HL-60 (cell line): ENCODE measurements around the gene ZBTB3.

Experiments used
- DNase-seq, 2 experiments: peaks; one replicate each; pipeline ENCODE4 v3.0.0-alpha.2; 2010 to 2020; ENCODE audit warnings: low read depth in 1 of 2, low spot score in 1 of 2
- H3K27ac ChIP-seq: fragments of 250-450 bp; sonication (Bioruptor Pico); replicated peaks from 2 replicates; pipeline ENCODE4 v1.5.1; 2020; ENCODE audit warnings: mild to moderate bottlenecking, moderate library complexity
- H3K27me3 ChIP-seq: fragments of 250-450 bp; sonication (Bioruptor Pico); 2 replicates; pipeline ENCODE4 v1.5.1; 2021; ENCODE audit warnings: mild to moderate bottlenecking, moderate library complexity; ENCODE audit not compliant: insufficient read depth, poor library complexity, severe bottlenecking
- H3K4me3 ChIP-seq: replicated peaks from 2 replicates; pipeline ENCODE4 v1.5.1; 2011; ENCODE audit warnings: mild to moderate bottlenecking, control low read depth, low read length; ENCODE audit not compliant: insufficient read depth
- GABPA ChIP-seq: IDR thresholded peaks from 2 replicates; pipeline ENCODE4 v1.6.1; 2012; ENCODE audit warnings: low read depth
- POLR2AphosphoS5 ChIP-seq: IDR thresholded peaks from 2 replicates; pipeline ENCODE4 v1.6.1; 2012; ENCODE audit warnings: low read depth
- SPI1 ChIP-seq: IDR thresholded peaks from 2 replicates; pipeline ENCODE4 v1.6.1; 2012; ENCODE audit warnings: low read depth, mild to moderate bottlenecking, borderline replicate concordance
- TF ChIP-seq, protein P1 (sequence below): IDR thresholded peaks from one replicate; pipeline ENCODE4 v1.5.1; 2011; ENCODE audit warnings: low read length, control low read depth, inconsistent platforms; ENCODE audit not compliant: insufficient read depth
- TF ChIP-seq, protein P2 (sequence below): IDR thresholded peaks from 2 replicates; pipeline ENCODE4 v1.6.1; 2012; ENCODE audit warnings: low read depth; ENCODE audit not compliant: insufficient replicate concordance

Gene ZBTB3

DNA sequence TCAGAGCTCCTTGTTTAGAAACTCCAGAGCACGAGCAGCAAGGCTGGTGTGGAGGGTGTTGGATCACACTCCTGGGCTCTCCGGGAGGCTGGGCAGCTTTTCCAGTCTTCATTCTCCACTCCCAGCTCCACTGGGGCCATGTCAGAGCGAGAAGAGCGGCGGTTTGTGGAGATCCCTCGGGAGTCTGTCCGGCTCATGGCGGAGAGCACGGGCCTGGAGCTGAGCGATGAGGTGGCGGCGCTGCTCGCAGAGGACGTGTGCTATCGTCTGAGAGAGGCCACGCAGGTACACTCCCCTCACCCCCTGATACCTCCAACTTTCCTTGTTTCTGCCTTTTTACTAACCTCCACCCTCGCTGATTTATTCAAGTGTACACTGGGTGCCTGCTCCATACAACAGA, 21.7 kb upstream of the ZBTB3 start:
- no peak for DNase-seq
- peak overlapping the region; percentile 51; the same call in 1 of the 2 replicates for H3K27ac ChIP-seq
- H3K4me3 ChIP-seq = no peak overlapping the region
- H3K27me3 ChIP-seq = no peaks in the 10 kb centered on the region
- TF ChIP-seq POLR2AphosphoS5 (no peak), SPI1 (no peak), GABPA (no peak)
- TF ChIP-seq, protein P1, sequence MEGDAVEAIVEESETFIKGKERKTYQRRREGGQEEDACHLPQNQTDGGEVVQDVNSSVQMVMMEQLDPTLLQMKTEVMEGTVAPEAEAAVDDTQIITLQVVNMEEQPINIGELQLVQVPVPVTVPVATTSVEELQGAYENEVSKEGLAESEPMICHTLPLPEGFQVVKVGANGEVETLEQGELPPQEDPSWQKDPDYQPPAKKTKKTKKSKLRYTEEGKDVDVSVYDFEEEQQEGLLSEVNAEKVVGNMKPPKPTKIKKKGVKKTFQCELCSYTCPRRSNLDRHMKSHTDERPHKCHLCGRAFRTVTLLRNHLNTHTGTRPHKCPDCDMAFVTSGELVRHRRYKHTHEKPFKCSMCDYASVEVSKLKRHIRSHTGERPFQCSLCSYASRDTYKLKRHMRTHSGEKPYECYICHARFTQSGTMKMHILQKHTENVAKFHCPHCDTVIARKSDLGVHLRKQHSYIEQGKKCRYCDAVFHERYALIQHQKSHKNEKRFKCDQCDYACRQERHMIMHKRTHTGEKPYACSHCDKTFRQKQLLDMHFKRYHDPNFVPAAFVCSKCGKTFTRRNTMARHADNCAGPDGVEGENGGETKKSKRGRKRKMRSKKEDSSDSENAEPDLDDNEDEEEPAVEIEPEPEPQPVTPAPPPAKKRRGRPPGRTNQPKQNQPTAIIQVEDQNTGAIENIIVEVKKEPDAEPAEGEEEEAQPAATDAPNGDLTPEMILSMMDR = no peak
- TF ChIP-seq, protein P2, sequence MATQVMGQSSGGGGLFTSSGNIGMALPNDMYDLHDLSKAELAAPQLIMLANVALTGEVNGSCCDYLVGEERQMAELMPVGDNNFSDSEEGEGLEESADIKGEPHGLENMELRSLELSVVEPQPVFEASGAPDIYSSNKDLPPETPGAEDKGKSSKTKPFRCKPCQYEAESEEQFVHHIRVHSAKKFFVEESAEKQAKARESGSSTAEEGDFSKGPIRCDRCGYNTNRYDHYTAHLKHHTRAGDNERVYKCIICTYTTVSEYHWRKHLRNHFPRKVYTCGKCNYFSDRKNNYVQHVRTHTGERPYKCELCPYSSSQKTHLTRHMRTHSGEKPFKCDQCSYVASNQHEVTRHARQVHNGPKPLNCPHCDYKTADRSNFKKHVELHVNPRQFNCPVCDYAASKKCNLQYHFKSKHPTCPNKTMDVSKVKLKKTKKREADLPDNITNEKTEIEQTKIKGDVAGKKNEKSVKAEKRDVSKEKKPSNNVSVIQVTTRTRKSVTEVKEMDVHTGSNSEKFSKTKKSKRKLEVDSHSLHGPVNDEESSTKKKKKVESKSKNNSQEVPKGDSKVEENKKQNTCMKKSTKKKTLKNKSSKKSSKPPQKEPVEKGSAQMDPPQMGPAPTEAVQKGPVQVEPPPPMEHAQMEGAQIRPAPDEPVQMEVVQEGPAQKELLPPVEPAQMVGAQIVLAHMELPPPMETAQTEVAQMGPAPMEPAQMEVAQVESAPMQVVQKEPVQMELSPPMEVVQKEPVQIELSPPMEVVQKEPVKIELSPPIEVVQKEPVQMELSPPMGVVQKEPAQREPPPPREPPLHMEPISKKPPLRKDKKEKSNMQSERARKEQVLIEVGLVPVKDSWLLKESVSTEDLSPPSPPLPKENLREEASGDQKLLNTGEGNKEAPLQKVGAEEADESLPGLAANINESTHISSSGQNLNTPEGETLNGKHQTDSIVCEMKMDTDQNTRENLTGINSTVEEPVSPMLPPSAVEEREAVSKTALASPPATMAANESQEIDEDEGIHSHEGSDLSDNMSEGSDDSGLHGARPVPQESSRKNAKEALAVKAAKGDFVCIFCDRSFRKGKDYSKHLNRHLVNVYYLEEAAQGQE = no peak

DNA sequence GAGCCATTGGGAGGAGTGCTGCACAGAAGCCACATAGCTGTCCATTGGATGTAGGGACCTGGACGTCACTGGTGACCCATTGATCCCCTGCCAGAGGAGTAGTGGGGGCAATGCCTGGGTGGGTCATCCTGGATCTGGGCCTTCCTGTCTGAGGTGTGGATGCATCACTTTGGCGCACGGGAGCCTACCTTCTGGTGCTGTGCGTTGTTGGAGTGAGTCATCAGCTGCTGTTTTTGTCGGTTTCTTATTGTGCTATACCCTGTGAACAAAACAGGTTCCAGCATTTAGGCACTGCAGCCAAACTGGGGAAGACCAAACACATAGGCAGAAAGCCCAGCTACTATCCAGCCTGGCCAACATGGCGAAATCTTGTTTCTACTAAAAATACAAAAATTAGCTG, 20.4 kb upstream of the ZBTB3 start:
- DNase-seq = no peak
- H3K27ac ChIP-seq = peak overlapping the region; percentile 51; the same call in 1 of the 2 replicates
- no peaks in the 10 kb centered on the region for H3K27me3 ChIP-seq
- no peak overlapping the region for H3K4me3 ChIP-seq
- TF ChIP-seq, protein P1 = no peak
- TF ChIP-seq GABPA (no peak), POLR2AphosphoS5 (no peak), SPI1 (no peak)
- TF ChIP-seq, protein P2 = no peak

DNA sequence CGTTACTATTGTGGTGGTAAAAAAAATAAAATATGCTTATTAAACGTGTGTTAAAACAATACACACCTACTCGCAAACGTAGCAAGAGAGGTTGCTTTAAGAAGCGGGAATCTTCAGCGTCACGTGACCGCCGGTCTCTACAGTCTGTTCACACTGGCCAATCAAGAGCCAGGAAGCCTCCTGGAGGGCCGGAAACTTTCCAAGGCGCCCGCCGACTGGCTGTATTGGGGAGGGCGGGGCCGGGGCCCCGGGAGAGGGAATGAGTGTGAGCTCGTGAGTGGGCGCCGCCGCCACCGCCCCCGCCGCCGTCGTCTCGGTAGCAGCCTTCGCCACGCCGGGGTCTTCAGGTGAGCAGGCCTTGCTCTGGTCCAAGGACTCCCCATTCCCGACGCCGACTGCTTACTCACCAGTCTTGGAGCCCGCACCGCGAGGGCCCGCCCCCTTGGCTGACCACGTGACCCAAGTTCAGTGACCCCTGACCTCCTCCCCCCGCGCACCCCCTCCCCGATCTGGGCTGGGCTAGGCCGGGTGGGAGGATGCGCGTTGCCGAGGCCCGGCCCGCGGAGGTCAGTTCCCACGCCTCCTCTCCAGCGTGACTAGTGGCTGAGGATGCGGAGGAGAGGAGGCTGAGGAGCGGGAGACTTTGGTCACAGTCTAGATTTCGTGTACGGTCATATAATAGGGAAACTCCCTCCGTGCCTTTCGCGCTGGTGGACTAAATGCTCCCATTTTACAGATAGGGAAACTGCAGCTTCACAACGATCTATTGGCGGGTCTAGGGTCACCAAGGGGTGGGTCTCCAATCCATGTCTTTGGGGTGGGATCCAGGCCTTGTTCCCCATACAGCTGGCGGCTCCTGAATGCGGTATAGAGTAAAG, 17.4 kb upstream of the ZBTB3 start, which contains the start of gene TAF6L:
TAF6L (plus strand) TSS at position 253 of the 878 bp plus-strand sequence. CDS start 4,388 bp downstream, outside the sequence.
- peak within 1 kb of the TSS; percentile 74 for H3K4me3 ChIP-seq
- DNase-seq = peak; percentile 96 to 98
- no peaks in the 10 kb centered on the region for H3K27me3 ChIP-seq
- TF ChIP-seq POLR2AphosphoS5 (peak; percentile 46), SPI1 (no peak), GABPA (no peak)
- TF ChIP-seq, protein P1 = no peak
- H3K27ac ChIP-seq = peak within 1 kb of the TSS; percentile 91
